Hematopoietic multipotent progenitor cell treated with erythropoietin and hydrocortisone succinate and interleukin-3 and kit ligand, for 15 days (in vitro differentiated cells): Measurements from ENCODE around the gene ABCA2.

ENCODE experiments used
- DNase-seq: peaks from one replicate; pipeline ENCODE4 v3.0.0-alpha.2; 2015; ENCODE audit warnings: low spot score

Gene ABCA2

DNA sequence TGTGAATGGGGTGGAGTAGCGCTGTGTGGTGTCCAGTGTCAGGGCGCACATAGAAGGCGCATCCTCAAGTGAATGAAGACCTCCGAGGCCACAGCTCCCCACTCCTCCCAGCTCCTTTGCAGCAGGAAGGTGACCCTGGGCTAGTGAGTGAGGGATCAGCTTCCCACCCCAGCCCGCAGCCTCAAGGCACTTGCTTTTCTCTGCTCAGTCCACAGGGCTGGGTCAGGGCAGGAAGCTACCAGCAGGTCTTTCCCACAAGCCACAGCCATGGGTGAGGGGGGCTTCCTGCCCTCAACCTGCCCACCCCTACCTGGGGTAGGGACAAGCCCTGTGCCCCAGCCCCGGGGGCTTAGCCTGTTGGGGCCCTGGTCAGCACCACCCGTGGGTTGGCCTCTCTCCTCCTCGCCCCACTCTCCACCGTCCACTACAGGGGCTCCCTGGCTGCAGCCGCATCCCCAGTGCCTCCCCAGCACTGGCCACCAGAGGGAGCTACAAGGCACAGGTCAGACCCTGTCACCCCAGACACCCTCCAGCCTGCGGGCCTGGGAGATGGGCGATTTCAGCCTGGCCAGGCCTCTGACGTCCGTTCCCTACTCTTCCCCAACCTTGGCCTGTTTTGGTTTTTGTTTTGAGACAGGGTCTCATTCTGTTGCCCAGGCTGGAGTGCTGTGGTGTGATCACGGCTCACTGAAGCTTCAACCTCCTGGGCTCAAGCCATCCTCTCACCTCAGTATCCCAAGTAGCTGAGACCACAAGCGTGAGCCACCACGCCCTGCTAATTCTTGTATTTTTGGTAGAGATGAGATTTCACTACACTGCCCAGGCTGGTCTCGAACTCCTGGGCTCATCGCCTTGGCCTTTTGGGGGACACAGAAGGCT lies 1.3 kb upstream of the ABCA2 start:
- peak; percentile 73 for DNase-seq

DNA sequence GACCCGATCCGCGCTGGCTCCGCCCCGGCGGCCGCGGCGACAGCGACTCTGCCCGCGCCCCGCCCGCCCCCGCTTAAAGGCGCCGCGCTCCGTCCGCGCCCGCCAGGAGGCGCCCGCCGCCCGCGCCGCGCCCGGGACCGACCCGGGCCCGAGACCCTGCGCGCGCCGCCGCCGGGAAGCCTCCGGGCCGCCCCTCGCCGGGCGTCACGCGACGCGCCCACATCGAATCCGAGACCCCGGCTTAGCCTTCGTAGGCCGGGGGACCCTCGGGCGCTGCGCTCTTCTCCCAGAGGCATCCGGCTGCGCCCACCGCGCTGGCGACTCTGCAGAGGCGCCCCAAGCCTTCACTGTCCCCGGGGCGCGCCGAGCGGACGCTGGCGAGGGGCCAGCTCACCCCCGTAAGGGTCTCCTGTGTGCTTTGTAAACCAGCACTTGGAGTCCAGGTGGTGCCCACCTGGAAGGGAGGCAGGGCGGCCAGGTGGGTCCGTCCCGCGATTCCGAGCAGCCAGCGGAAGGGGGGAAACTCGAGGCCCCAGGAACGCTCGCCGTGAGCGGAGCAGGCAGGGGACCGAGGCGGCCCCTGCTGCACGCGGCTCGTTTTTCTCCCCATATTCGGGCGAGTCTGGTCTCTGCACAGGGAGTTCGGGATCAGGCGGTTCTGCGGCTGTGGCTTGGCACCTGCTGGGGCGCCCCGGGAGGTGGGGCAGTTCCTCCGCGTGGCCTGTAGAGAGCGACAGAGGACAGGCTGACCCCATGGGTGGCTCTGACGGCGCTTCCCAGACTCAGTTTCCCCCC lies 423 bp upstream of the ABCA2 start:
- peak; percentile 75 for DNase-seq

DNA sequence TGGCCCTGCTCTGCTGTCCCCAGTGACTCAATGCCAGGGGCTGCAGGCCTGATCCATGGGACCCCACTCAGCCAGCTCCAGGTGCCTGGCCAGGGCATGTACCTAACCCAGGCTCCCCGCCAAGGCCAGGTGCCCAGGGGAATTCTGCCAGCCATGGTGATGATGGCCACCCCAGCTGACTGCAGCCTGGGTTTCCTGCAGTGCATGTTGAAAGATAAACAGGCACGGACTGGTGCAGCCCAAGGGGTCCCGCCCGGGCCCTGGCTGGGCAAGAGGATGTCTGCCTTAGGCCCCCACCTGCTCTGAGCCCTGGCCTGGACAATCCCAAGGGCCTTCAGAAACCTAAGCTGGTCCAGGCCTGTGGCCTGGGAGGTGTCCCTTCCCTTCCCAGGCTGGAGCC lies 1.2 kb downstream of the ABCA2 start:
- no peak for DNase-seq

DNA sequence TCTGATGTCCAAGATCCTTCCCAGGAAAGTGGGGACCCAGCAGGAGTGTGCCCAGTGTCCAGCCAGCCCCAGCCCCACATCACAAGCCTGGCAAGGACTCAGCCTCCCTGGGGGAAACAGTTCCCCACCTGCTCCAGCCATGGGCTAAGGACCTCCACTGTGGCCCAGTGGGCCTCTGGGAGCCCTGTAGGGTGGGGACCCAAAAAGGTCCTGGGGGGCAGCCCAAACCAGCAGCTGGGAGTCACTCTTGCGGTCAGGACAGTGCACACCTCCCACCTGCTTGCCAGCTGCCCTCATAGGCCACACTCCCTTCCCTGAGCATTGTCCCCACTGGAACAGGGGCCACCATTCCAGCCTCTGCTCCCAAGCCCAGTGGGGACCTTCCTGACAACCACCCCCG lies 1.7 kb downstream of the ABCA2 start:
- no peak for DNase-seq

DNA sequence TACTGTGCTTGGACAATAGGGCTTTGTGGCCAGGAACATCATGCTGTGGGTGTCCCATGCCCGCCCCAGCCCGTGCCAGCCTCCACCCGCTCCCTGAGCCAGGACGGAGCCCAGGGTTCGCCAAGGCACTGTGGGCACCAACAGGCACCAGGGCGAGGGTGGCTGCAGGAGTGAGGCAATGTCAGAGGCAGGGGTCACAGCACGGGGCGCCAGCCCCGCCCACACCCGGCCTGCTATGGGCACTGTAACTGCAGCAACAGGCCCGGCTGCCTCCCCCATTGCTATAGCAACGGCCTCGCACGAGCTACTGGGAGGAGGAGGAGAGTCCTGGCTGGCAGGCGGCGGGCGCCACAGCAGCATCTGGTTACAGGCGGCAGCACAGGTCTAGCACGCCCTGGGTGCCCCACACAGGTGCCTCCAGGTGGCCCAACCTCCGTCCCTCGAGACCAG lies 2.5 kb downstream of the ABCA2 start:
- no peak for DNase-seq

DNA sequence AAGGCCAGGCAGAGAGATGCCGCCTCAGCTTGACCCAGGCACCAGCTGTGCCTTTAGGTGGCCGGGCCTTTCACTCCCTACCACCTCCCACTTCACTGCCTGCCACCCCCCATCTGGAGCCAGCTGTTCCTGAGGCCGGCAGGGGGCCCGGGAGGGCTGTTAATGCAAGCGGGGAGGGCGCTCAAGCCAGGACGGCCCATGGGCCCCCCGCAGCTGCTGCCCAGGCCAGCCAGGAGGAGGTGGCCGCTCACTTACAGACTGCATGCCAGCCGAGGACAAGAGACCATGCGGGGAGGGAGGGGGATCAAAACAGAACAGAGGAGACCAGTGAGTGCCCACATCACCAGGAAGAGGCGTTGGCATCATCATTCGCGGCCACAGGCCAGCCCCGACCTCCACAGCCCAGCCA lies 4.5 kb downstream of the ABCA2 start:
- no peak for DNase-seq

DNA sequence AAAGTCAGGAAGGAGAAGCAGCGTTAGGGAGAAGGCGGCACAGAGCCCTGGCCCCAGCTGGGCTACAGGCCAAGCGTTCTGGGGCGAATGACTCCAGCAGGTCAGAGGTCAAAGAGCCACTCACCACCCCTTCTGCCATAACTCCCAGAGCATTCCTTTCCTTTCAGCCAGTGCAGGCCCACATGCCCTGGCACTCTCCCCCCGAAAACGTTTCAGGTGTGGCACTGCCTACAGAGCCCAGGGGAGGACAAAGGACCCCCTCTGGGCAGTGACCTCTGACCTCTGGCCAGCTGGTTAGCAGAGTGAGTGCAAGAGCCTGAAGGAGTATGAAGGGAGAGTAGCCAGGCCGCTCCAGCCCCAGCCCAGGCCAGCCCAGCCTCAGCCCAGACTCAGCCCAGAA lies 4.9 kb downstream of the ABCA2 start:
- no peak for DNase-seq

DNA sequence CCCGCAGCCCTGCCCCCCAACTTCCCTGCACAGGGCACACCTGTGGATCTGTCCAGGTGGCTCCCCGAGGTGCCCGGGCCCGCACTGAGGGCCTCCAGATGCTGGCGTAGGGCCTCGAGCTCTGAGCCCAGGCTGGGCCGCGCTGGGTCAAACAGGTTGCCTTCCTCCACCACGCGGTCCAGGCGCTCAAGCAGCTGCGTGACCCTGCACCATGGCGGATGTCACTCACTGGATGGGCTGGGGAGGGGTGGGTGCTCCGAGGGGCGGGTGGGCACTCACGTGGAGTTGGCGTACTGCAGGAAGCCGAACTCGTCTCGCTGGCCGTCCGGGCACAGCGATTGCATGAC lies 5.4 kb downstream of the ABCA2 start:
- DNase-seq = no peak

DNA sequence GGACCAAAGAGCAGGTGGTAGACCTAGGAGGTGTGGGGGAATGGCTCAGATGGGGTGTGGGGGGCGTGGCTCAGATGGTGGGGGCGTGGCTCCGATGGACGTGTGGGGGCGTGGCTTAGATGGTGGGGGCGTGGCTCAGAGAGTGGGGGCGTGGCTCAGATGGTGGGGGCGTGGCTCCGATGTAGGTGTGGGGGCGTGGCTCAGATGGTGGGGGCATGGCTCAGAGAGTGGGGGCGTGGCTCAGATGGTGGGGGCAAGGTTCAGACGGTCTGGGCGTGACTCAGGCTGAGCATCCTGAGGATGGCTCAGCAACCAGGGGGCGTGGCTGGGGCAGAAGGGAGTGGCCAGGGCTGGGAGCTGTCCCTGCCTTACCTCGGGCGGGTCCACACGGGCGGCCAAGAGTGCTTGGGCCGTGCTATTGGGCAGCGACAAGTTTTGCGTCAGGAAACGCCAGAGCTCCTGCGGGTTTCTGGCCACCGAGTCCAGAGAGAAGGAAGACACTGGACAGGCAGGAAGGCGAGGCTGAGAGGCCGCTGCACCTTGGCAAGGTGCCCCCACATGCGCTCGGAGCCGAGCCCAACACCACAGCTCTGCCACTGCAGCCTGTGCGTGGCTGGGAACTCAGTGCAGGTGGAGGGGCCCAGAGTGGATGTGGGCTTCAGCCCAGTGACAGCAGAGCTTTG lies 5.9 kb downstream of the ABCA2 start:
- DNase-seq = peak; percentile 85

DNA sequence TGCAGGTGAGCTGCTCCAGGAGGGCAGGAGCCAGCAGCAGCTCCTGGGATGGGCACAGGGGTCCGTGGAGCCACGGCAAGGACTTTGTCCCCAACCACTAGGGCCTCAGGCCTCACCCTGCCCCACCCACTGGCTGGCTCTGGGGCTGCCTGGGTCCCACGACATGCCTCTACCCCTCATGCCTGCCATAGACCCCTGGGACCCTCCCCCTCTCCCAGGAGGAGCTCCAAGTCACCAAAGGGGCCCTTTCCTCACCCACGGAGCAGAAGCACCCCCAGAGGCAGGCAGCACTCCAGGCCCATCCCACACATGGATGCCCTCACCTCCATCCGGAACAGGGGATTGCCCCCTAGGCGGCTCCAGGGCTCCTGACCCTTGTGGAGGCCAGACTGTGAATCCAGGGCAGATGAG lies 6.5 kb downstream of the ABCA2 start:
- no peak for DNase-seq

DNA sequence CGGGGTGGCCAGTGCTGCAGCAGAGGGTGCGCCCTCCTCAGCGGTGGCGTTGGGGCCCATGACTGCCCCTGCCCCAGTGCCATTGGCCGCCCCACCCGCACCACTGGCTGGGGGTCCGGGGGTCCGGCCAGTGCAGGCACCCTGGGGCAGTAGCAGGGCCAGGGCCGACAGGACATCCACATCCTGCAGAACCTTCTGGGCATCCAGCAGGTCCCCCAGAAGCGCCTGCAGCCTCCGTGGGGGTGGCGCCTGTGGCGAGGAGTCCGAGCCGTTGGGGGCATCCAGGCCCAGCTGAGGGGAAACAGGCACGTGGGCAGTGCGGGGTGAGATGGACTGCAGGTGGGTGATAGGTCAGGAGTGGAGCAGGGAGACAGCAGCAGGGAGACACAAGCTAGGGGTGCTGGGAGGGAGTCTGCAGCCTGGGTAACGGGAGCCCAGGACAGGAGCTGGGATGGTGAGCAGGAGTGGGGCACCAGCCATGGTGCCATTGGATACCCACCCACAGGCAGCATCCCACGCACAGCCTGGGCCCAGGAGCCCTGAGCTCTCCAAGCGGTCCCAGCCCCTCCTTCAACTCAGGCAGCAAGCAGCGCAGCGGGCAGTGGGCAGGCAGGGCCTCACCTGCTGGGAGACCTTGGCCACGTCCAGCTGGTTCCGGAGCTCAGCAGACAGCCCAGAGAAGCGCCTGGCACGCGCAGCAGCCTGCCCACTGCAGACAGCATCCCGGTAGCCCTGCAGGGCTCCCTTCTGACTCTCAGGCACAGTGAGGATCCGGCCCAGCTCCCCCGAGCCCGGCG lies 7.1 kb downstream of the ABCA2 start:
- no peak for DNase-seq

DNA sequence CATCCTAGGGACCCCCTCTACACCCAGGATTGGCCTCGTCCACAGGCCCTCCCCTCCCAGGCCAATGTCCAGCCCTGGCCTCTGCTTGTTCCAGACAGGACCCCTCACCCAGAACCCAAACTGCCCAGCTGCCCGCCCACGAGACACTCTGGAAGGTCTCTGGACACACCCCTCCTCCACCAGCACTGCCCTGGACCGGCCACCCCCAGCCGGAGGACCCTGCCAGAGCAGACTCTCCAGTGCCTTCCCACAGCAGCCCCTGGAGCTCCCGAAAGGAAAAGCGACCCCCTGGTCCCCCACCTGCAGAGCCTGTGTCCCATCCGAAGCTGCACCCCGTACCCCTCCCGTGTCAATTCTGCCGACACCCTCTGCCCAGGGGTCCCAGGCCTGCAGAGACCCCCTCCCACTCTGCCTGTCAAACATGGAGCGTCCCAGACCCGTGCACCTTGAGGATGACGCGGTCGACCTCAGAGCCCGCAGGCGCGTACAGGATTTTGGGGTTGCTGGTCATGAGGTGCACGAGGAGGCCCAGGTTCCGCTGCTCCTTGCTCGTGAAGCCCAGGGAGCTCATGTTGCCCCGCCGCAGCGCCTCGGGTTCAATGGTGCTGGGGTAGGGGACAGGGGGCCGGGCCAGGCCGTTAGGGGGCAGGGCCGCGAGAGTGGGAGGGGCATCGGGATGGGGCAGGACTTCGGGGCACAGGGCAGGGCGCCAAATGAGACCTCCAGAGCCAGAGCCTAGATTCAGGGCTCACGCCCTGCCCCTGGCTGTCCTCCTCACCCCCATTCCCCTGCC lies 8.0 kb downstream of the ABCA2 start:
- DNase-seq = no peak

DNA sequence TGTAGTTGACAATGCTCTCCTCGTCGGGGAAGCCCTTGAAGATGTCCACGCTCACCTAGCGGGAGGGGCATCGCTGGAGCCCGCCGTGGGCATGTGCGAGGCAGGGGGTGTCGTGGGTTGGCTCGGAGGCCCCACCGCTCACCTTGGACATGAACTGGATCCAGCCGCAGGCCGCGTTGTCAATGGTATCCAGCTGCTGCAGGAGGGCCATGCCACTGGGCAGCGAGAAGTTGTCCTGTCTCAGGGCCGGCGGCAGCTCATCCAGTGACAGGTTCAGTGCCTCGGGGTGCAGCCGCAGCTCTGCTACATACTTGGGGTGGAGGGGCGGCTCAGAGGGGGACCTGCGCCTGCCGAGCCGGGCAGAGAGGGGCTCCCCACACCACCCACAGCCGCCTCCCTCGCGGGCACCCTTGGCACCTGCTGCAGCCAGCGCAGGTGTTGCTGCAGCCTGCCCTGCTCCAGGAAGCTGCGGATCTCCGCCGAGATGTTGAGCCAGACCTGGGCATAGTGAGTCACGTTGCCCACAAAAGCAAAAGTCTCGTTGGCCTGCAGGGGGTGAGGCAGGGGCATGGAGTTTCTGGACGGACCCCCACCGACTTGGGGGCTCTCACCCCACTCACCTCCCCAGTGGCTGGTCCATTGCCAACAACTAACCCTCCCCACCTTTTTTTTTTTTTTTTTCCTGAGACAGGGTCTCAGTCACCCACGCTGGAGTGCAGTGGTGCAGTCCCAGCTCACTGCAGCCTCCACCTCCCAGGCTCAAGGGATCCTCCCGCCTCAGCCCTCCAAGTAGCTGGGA lies 9.1 kb downstream of the ABCA2 start:
- DNase-seq = no peak

DNA sequence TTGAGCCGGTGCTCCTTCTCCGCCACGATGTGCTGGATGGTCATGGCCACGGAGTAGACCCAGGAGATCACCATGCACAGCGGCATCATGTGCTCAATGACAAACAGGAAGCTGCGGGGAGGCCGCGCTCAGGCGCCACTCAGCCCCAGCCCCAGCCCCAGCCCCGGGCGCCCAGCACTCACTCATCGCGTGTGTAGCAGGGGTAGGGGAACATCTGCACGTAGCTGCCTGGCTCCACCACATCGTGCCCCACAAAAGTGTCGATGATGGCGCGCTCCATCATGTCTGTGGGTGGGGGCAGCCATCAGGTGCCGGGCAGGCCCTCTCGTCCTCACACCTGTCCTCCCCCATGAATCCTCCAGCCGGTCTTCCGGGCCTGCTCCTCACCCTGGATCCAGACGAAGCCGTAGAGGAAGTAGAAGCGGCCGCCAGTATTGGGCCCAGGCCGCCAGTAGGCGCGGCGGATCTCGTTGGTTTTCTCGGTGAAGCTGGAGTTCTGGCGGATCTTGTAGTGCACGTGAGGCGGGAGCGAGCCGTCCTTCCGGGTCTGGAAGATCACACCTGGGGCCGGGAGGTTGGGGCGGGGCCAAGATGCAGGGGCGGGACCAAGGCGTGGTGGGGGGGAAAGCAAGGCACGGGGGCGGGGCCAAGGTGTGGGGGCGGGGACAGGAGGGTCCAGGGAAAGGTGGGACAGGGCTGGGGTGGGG lies 10.1 kb downstream of the ABCA2 start:
- no peak for DNase-seq

DNA sequence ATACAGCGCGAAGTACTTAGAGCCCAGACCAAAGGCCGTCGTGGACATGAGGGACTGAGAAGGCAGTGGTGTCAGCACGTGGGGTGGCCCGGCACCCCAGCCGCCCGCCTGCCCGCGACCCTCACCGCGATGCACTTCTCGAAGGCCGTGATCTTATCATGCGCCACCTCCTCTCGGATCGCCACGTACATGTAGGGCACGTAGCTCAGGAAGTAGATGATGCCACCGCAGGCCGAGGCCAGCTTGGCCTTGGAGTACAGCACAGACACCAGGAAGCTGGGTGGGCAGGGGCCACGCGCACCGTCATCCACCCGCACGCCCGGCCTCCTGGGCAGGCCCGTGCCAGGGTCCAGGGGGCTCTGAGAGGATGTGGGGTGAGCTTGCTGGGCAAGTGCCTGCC lies 11.0 kb downstream of the ABCA2 start:
- no peak for DNase-seq

DNA sequence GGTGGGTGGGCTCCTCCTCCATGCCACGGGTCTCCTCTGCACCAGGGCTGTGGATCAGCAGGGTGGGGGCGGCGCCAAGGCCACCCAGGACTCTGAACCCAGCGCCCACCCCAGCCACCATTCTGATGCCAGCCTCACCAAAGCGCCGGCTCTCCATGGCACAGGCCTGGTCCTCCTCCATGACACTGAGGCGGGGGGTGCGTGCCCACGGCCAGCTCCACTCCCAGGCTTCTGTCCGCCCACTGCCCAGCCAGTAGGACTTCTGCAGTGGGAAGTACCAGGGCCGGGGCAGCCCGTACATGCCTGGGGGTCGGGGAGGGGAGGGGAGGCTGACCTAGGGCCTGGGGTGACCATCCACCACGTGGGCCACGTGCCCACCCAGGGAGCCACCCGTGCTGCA lies 11.6 kb downstream of the ABCA2 start:
- no peak for DNase-seq

DNA sequence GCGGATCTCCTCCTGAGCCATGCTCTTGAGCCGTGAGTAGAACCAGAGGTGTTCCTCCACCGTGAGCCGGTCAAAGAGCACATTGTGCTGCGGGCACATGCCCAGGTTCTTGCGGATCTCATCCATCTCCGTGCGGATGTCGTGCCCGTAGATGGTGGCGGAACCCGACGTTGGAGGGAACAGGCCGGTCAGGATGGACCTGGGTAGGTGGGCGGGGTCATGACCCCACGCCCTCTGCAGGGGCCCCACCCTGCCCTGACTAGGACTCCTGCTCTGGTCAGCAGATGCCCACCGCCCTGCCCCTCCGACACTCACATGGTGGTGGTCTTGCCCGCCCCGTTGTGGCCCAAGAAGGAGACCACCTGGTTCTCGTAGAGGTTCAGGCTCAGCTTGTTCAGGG lies 12.1 kb downstream of the ABCA2 start:
- no peak for DNase-seq

DNA sequence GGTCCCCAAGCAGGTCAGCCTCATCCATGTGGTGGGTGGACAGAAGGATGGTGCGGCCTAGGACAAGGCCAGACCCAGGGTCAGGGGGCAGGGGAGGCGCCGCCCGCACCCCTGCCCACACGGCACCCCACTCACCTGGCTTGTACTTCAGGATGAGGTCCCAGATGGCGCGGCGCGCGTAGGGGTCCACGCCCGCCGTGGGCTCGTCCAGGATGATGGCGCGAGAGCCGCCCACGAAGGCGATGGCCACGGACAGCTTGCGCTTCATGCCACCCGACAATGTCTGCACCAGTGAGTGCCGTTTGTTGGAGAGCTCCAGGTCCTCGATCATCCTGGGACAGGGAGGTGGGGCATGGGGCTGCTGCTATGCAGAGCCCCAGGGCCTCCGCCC lies 12.5 kb downstream of the ABCA2 start:
- no peak for DNase-seq

DNA sequence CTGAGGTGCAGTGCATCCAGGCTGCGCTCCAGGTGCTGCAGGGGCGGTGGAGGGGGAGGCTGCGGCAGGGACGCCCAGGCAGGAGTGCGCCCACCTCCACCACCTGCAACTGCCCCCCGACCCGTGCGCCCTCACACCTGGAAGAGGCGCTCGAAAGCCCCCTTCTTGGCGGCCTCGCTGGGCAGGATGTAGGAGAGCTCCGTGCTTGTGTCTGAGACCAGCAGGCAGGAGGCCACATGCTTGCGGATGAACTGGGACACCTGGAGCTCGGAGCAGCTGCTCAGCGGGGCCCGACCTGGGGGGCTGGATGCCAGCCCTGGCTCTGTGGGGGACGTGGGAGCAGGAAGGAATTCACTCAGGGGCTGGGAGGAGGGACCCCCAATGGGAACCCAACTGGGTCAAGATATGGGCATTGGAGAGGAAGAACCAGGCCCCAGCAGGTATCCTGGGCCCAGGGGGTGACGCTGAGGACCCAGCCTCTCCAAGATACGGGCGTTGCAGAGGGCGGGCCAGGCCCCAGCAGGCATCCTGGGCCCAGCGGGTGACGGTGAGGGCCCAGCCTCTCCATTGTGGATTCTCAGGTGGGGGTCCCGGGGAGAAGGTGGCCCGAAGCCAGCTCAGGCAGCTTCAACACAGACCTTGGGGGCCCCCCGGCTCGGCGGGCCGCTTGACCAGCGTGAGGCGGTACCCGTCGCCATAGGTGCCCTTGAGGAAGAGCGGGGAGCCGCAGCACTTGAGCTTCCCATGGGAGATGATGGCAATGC lies 13.1 kb downstream of the ABCA2 start:
- no peak for DNase-seq
